Measurements from ENCODE around the gene EFCAB12. TPM values are rescaled to one million over a fixed set of nuclear protein-coding genes. Genes with fewer than 3 reads are reported as not detected.

EFCAB12 gene
- total and polyA plus RNA-seq, 10 of the 15 experiments (the other 5 are each of a cell fraction or from before 2014, with no cell fraction given): 0.02 to 0.85 (median 0.33) TPM

- no peak for TF ChIP-seq IRF3 (IDR thresholded peaks at IDR 0.05)
- peak; percentile 27; the same call in 1 of the 2 replicates for TF ChIP-seq JUND (IDR thresholded peaks at IDR 0.05; ENCODE audit: low read depth, low read length)
- peak; percentile 86 for TF ChIP-seq ATF7 (IDR thresholded peaks at IDR 0.05; ENCODE audit: low read depth)
- 0 out of 2 replicates have a peak, but pooled peaks have one; percentile 44 for TF ChIP-seq BMI1 (IDR thresholded peaks at IDR 0.05; ENCODE audit: borderline replicate concordance)
- peak; percentile 91 for TF ChIP-seq NR2F1 (conservative IDR thresholded peaks at IDR 0.05)
- no peak for TF ChIP-seq BCL3 (IDR thresholded peaks at IDR 0.05; ENCODE audit: borderline replicate concordance, insufficient read depth, low read depth, low read length, poor library complexity, severe bottlenecking)
- no peak for TF ChIP-seq SPI1 (IDR thresholded peaks at IDR 0.05; ENCODE audit: borderline replicate concordance, insufficient read depth, low read depth, low read length)
- no peak for TF ChIP-seq ZZZ3 (IDR thresholded peaks at IDR 0.05; ENCODE audit: control insufficient read depth, insufficient read length, low read depth)
- TF ChIP-seq ESRRA (IDR thresholded peaks at IDR 0.05; ENCODE audit: low read length): no peak
- TF ChIP-seq TAF1 (IDR thresholded peaks at IDR 0.05; ENCODE audit: borderline replicate concordance, low read depth, low read length): no peak
- TF ChIP-seq MEF2B (IDR thresholded peaks at IDR 0.05; ENCODE audit: partially characterized antibody, poor library complexity, severe bottlenecking): peak; percentile 87
- no peak for TF ChIP-seq SMC3 (IDR thresholded peaks at IDR 0.05; ENCODE audit: borderline replicate concordance, low read length)
- peak; percentile 83 for TF ChIP-seq NBN (IDR thresholded peaks at IDR 0.05)
- TF ChIP-seq MEF2A (IDR thresholded peaks at IDR 0.05; ENCODE audit: insufficient read depth, low read depth, low read length): peak; percentile 92
- no peak for TF ChIP-seq CBX5 (IDR thresholded peaks at IDR 0.05; ENCODE audit: low read depth)
- peak in 1 of 2 experiments; percentile 43; a peak in 1 of 4 replicates for TF ChIP-seq BHLHE40 (IDR thresholded peaks at IDR 0.05; ENCODE audit: borderline replicate concordance in 1 of 2, low read depth in 2 of 2, low read length in 1 of 2)
- peak; percentile 85 for TF ChIP-seq CREB1 (IDR thresholded peaks at IDR 0.05; ENCODE audit: low read depth)
- 0 out of 2 replicates have a peak, but pooled peaks have one; percentile 45 for TF ChIP-seq IRF4 (IDR thresholded peaks at IDR 0.05; ENCODE audit: low read depth, low read length)
- TF ChIP-seq YY1 (IDR thresholded peaks at IDR 0.05; ENCODE audit: low read depth, low read length): no peak
- TF ChIP-seq HDAC2 (IDR thresholded peaks at IDR 0.05): no peak
- no peak for TF ChIP-seq MTA3 (IDR thresholded peaks at IDR 0.05; ENCODE audit: borderline replicate concordance, low read length)
- peak; percentile 74; the same call in 1 of the 2 replicates for TF ChIP-seq PAX5 (IDR thresholded peaks at IDR 0.05; ENCODE audit: borderline replicate concordance, low read depth, low read length)
- TF ChIP-seq BCL11A (IDR thresholded peaks at IDR 0.05; ENCODE audit: low read depth, low read length): peak; percentile 68
- TF ChIP-seq MXI1 (IDR thresholded peaks at IDR 0.05; ENCODE audit: low read depth, low read length): no peak
- no peak for TF ChIP-seq SREBF1 (IDR thresholded peaks at IDR 0.05; ENCODE audit: low read length)
- no peak for TF ChIP-seq RFX5 (IDR thresholded peaks at IDR 0.05; ENCODE audit: low read depth, low read length)
- TF ChIP-seq ZBTB4 (CRISPR knock-in tag; IDR thresholded peaks at IDR 0.05): no peak
These were observed 14.5 kb downstream of the EFCAB12 start (continued) for GRCh38 chr3:129413687-129414506.

Data from GM12878 (cell line).